SK-N-SH (cell line): ENCODE measurements around the gene CSTB.

Source experiments
- CHD2 ChIP-seq: fragments of 150-350 bp; IDR thresholded peaks from 2 replicates; pipeline ENCODE4 v1.6.1; 2018; ENCODE audit warnings: low read length; ENCODE audit not compliant: partially characterized antibody
- CTCF ChIP-seq: fragments of 200-600 bp; sonication (generic); IDR thresholded peaks from 2 replicates; pipeline ENCODE4 v1.6.1; 2017; ENCODE audit warnings: antibody characterized with exemption, mild to moderate bottlenecking, moderate library complexity
- EP300 ChIP-seq, 2 experiments: IDR thresholded peaks; 2 replicates each; pipeline versions ENCODE4 v1.4.0 to v1.6.1; 2012; ENCODE audit warnings: borderline replicate concordance in 1 of 2, low read depth in 1 of 2, low read length in 1 of 2
- EZH2phosphoT487 ChIP-seq: fragments of 200-600 bp; sonication (generic); IDR thresholded peaks from 2 replicates; pipeline ENCODE4 v1.6.1; 2017; ENCODE audit warnings: low read depth, mixed run types, mild to moderate bottlenecking, antibody characterized with exemption, moderate library complexity, borderline replicate concordance
- FOSL2 ChIP-seq: IDR thresholded peaks from 2 replicates; pipeline ENCODE4 v1.4.0; 2012; ENCODE audit warnings: low read depth, mild to moderate bottlenecking, moderate library complexity, borderline replicate concordance
- GABPA ChIP-seq: IDR thresholded peaks from 2 replicates; pipeline ENCODE4 v1.4.0; 2012; ENCODE audit warnings: low read depth, mild to moderate bottlenecking
- MXI1 ChIP-seq: IDR thresholded peaks from 2 replicates; pipeline ENCODE4 v1.6.1; 2012; ENCODE audit warnings: mild to moderate bottlenecking, low read depth, low read length, improper control_type of control experiment
- NFIC ChIP-seq: IDR thresholded peaks from 2 replicates; pipeline ENCODE4 v1.4.0; 2012; ENCODE audit warnings: borderline replicate concordance
- POLR2AphosphoS5 ChIP-seq: IDR thresholded peaks from 2 replicates; pipeline ENCODE4 v1.6.1; 2012; ENCODE audit warnings: low read depth, low read length
- RAD21 ChIP-seq: IDR thresholded peaks from 2 replicates; pipeline ENCODE4 v1.6.1; 2012; ENCODE audit warnings: mild to moderate bottlenecking, low read length
- REST ChIP-seq: IDR thresholded peaks from 2 replicates; pipeline ENCODE4 v1.6.1; 2012; ENCODE audit warnings: mild to moderate bottlenecking, low read depth, low read length, moderate library complexity
- SIN3A ChIP-seq: IDR thresholded peaks from 2 replicates; pipeline ENCODE4 v1.6.1; 2012; ENCODE audit warnings: low read depth, mild to moderate bottlenecking, low read length, moderate library complexity, borderline replicate concordance
- SMC3 ChIP-seq: IDR thresholded peaks from 2 replicates; pipeline ENCODE4 v1.6.1; 2012; ENCODE audit warnings: low read depth, low read length, improper control_type of control experiment
- TAF1 ChIP-seq: IDR thresholded peaks from 2 replicates; pipeline ENCODE4 v1.6.1; 2012; ENCODE audit warnings: low read depth, mild to moderate bottlenecking, low read length, moderate library complexity, borderline replicate concordance

DNA sequence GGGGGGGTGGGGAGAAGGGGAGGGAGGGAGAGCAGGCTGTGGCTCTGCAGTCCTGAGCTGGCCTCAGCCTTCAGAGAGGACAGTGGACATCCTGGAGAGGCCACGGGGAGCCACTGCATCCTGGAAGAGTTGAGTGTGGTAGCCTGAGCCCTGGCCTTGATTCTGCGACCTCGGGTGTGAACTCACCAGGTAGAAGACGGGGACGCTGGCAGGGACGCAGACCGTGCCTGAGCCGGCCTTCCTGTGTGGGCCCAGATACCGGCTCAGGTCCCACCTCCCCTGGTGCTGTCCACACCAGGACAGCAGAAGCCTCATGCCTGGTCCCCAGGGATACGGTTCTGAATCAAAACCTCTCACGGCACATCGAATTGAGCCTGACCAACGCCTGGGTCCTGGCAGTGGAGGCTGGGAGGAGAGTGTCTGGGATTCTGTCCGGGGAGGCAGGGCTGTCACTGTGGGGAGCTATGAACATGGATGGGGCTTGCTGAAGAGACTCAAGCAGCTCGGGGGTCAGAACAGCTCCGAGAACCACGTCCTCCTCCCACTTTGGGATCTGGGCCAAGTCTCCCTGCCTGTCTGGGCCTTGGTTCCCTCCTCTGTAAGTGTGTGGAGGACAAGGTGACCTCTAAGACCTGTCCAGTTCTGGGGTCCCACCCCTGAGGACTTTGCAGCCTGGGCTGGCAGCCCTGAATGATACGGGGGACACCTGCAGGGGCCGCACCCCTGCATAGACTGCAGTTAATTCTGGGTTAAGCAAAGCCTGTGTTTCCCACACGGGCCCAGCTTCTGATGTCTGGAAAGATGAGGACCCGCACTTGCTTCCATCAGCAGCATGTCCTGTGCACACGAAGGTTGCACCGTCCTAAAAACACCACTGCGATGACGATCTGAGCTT, 43.6 kb upstream of the CSTB start:
- TF ChIP-seq TAF1 = no peak
- no peak for TF ChIP-seq CHD2
- no peak for TF ChIP-seq SIN3A
- no peak for TF ChIP-seq CTCF
- no peak for TF ChIP-seq GABPA
- TF ChIP-seq POLR2AphosphoS5 = no peak
- TF ChIP-seq EZH2phosphoT487 = no peak
- no peak for TF ChIP-seq EP300 (IDR thresholded peaks at IDR 0.05; ENCODE audit: borderline replicate concordance in 1 of 2, low read depth in 1 of 2, low read length in 1 of 2)
- TF ChIP-seq SMC3 = no peak
- TF ChIP-seq MXI1 = no peak
- TF ChIP-seq REST = no peak
- no peak for TF ChIP-seq RAD21
- TF ChIP-seq NFIC = no peak
- no peak for TF ChIP-seq FOSL2
